H9 (cell line): ENCODE measurements around the gene SRGAP1. TPM values are rescaled to one million over a fixed set of nuclear protein-coding genes. Genes with fewer than 3 reads are reported as not detected.

ENCODE experiments used
- DNase-seq: peaks from one replicate; pipeline ENCODE4 v3.0.0-alpha.2; 2017
- H2AFZ ChIP-seq: one replicate; pipeline ENCODE4 v1.6.1; 2013; ENCODE audit warnings: mild to moderate bottlenecking, low read length, control low read depth, moderate library complexity
- H2AK5ac ChIP-seq: 2 replicates; pipeline ENCODE4 v1.6.1; 2013; ENCODE audit warnings: low read length, control low read depth, mixed read lengths; ENCODE audit not compliant: insufficient read length
- H2BK120ac ChIP-seq: one replicate; pipeline ENCODE4 v1.6.1; 2013; ENCODE audit warnings: low read depth, mild to moderate bottlenecking, low read length, control low read depth, inconsistent platforms; ENCODE audit not compliant: poor library complexity, severe bottlenecking
- H2BK12ac ChIP-seq: 2 replicates; pipeline ENCODE4 v1.6.1; 2013; ENCODE audit warnings: low read length, control low read depth, mixed read lengths, low read depth; ENCODE audit not compliant: insufficient read length
- H2BK15ac ChIP-seq: 2 replicates; pipeline ENCODE4 v1.6.1; 2013; ENCODE audit warnings: low read depth, low read length, control low read depth
- H2BK20ac ChIP-seq: one replicate; pipeline ENCODE4 v1.6.1; 2013; ENCODE audit warnings: low read depth, mild to moderate bottlenecking, low read length, control low read depth, inconsistent platforms; ENCODE audit not compliant: poor library complexity, severe bottlenecking
- H2BK5ac ChIP-seq: 2 replicates; pipeline ENCODE4 v1.6.1; 2013; ENCODE audit warnings: low read length, control low read depth, mixed read lengths; ENCODE audit not compliant: insufficient read length
- H3K14ac ChIP-seq: 2 replicates; pipeline ENCODE4 v1.6.1; 2013; ENCODE audit warnings: low read length, control low read depth; ENCODE audit not compliant: insufficient read depth
- H3K18ac ChIP-seq: 2 replicates; pipeline ENCODE4 v1.6.1; 2013; ENCODE audit warnings: low read depth, mild to moderate bottlenecking, mixed read lengths, low read length, control low read depth; ENCODE audit not compliant: insufficient read length
- H3K23ac ChIP-seq: 2 replicates; pipeline ENCODE4 v1.6.1; 2013; ENCODE audit warnings: low read length, control low read depth, mixed read lengths, low read depth; ENCODE audit not compliant: insufficient read length
- H3K23me2 ChIP-seq: 2 replicates; pipeline ENCODE4 v1.6.1; 2013; ENCODE audit warnings: low read depth, mild to moderate bottlenecking, mixed read lengths, low read length, control low read depth; ENCODE audit not compliant: insufficient read length, poor library complexity, severe bottlenecking
- H3K27ac ChIP-seq: 2 replicates; pipeline ENCODE4 v1.5.1; 2013; ENCODE audit warnings: low read length, control low read depth, mixed read lengths, low read depth; ENCODE audit not compliant: insufficient read length
- H3K27me3 ChIP-seq: 2 replicates; pipeline ENCODE4 v1.6.1; 2013; ENCODE audit warnings: low read length, control low read depth, inconsistent platforms; ENCODE audit not compliant: insufficient read depth
- H3K4ac ChIP-seq: 2 replicates; pipeline ENCODE4 v1.6.1; 2013; ENCODE audit warnings: low read depth, mild to moderate bottlenecking, control low read depth, inconsistent platforms, low read length, moderate library complexity
- H3K4me1 ChIP-seq: 2 replicates; pipeline ENCODE4 v1.6.1; 2013; ENCODE audit warnings: low read length, control low read depth, inconsistent platforms; ENCODE audit not compliant: insufficient read depth
- H3K4me2 ChIP-seq: 2 replicates; pipeline ENCODE4 v1.6.1; 2013; ENCODE audit warnings: low read length, control low read depth, mixed read lengths; ENCODE audit not compliant: insufficient read length, insufficient read depth
- H3K56ac ChIP-seq: 2 replicates; pipeline ENCODE4 v1.6.1; 2013; ENCODE audit warnings: low read depth, mild to moderate bottlenecking, mixed read lengths, low read length, control low read depth; ENCODE audit not compliant: insufficient read length
- H3K79me1 ChIP-seq: 2 replicates; pipeline ENCODE4 v1.6.1; 2013; ENCODE audit warnings: low read depth, mild to moderate bottlenecking, moderate library complexity, low read length, control low read depth, inconsistent platforms; ENCODE audit not compliant: insufficient read depth, poor library complexity, severe bottlenecking
- H3K79me2 ChIP-seq: 2 replicates; pipeline ENCODE4 v1.6.1; 2013; ENCODE audit warnings: low read length, control low read depth, inconsistent platforms; ENCODE audit not compliant: insufficient read depth
- H3K9ac ChIP-seq: 2 replicates; pipeline ENCODE4 v1.6.1; 2013; ENCODE audit warnings: low read length, control low read depth, mixed read lengths; ENCODE audit not compliant: insufficient read length; ENCODE audit errors: extremely low read depth
- H3K9me3 ChIP-seq: one replicate; pipeline ENCODE4 v1.6.1; 2013; ENCODE audit warnings: low read depth, low read length, inconsistent platforms; ENCODE audit not compliant: control insufficient read depth
- H3T11ph ChIP-seq: one replicate; pipeline ENCODE4 v1.6.1; 2013; ENCODE audit warnings: mild to moderate bottlenecking, low read length, control low read depth, inconsistent platforms
- H4K20me1 ChIP-seq: one replicate; pipeline ENCODE4 v1.6.1; 2013; ENCODE audit not compliant: control insufficient read depth, insufficient read length, insufficient read depth
- H4K5ac ChIP-seq: 2 replicates; pipeline ENCODE4 v1.6.1; 2013; ENCODE audit warnings: low read depth, mild to moderate bottlenecking, mixed read lengths, low read length, control low read depth; ENCODE audit not compliant: insufficient read length
- H4K8ac ChIP-seq: replicated peaks from 2 replicates; pipeline ENCODE4 v1.6.1; 2013; ENCODE audit warnings: low read length, control low read depth, mixed read lengths, low read depth; ENCODE audit not compliant: insufficient read length
- H4K91ac ChIP-seq: 2 replicates; pipeline ENCODE4 v1.6.1; 2013; ENCODE audit warnings: low read depth, mild to moderate bottlenecking, moderate library complexity, mixed read lengths, low read length, control low read depth; ENCODE audit not compliant: insufficient read length
- H3K27ac Mint-ChIP-seq, 3 experiments: 2 replicates in 2 of 3; 3 replicates in 1 of 3; pipeline ENCODE4 v1.8.0; 2020 to 2021; ENCODE audit warnings: mixed read lengths in 3 of 3, mild to moderate bottlenecking in 1 of 3, moderate library complexity in 1 of 3
- H3K27me3 Mint-ChIP-seq: 2 replicates; pipeline ENCODE4 v1.8.0; 2021; ENCODE audit warnings: low read depth, mild to moderate bottlenecking, moderate library complexity, mixed read lengths
- H3K36me3 Mint-ChIP-seq, 3 experiments: 2 replicates in 2 of 3; 3 replicates in 1 of 3; pipeline ENCODE4 v1.8.0; 2020 to 2021; ENCODE audit warnings: low read depth in 3 of 3, mixed read lengths in 3 of 3; ENCODE audit not compliant: insufficient read depth in 1 of 3
- H3K4me1 Mint-ChIP-seq, 2 experiments: 2 replicates each; pipeline ENCODE4 v1.8.0; 2020; ENCODE audit warnings: mixed read lengths in 2 of 2
- H3K4me3 Mint-ChIP-seq, 2 experiments: 2 replicates in 1 of 2; 3 replicates in 1 of 2; pipeline ENCODE4 v1.8.0; 2020 to 2021; ENCODE audit warnings: mild to moderate bottlenecking in 2 of 2, mixed read lengths in 2 of 2, moderate library complexity in 1 of 2
- H3K9me3 Mint-ChIP-seq, 2 experiments: 2 replicates in 1 of 2; 3 replicates in 1 of 2; pipeline ENCODE4 v1.8.0; 2020; ENCODE audit warnings: mild to moderate bottlenecking in 2 of 2, mixed read lengths in 2 of 2, moderate library complexity in 1 of 2
- WGBS: extraction: QIAGEN DNeasy Blood & Tissue Kit; methylation state at CpG from one replicate; pipeline ENCODE4 v1.1.7; 2013; ENCODE audit warnings: missing lambda C conversion rate, low lambda C conversion rate, mixed read lengths; ENCODE audit not compliant: insufficient read length; ENCODE audit errors: extremely low coverage; 5-methylcytosine and 5-hydroxymethylcytosine counted together
- total RNA-seq: library from RNA; stranded (reverse); gene quantifications from 2 replicates; pipeline ENCODE4 v1.2.1, GENCODE V29; 2021
- TF ChIP-seq, protein P1 (sequence below): fragments of 200-600 bp; sonication (generic); conservative IDR thresholded peaks from 3 replicates; pipeline ENCODE4 v1.8.0; 2021; ENCODE audit warnings: antibody characterized with exemption, mild to moderate bottlenecking

The SRGAP1 gene
- total RNA-seq, 1 experiment from 2014 or later, result 4.8 TPM

GRCh38 chr12:64006211-64006825 lies 161.8 kb downstream of the SRGAP1 start:
- Histone ChIP-seq H3T11ph (no peak overlapping the region), H2BK5ac (no peak overlapping the region), H2BK20ac (no peak overlapping the region), H4K8ac (no peak overlapping the region), H2AFZ (no peak overlapping the region), H2BK120ac (no peak overlapping the region), H2BK12ac (no peak overlapping the region), H3K79me2 (no peaks in the 10 kb centered on the region), H3K9me3 (no peaks in the 10 kb centered on the region), H3K18ac (no peak overlapping the region), H4K5ac (no peak overlapping the region), H3K56ac (no peak overlapping the region), H2BK15ac (no peak overlapping the region), H3K27me3 (no peaks in the 10 kb centered on the region), H3K4me1 (no peaks in the 10 kb centered on the region), H2AK5ac (no peak overlapping the region), H3K14ac (no peak overlapping the region), H3K23me2 (no peaks in the 10 kb centered on the region), H3K27ac (no peak overlapping the region), H3K4me2 (no peak overlapping the region), H3K79me1 (no peaks in the 10 kb centered on the region), H3K4ac (no peak overlapping the region), H3K23ac (no peak overlapping the region), H3K9ac (no peak overlapping the region), H4K20me1 (no peaks in the 10 kb centered on the region), H4K91ac (no peak overlapping the region)
- H3K27me3 Mint-ChIP-seq, result no peaks in the 10 kb centered on the region
- H3K4me1 Mint-ChIP-seq, result peaks cover 0 to 5% of the 10 kb centered on the region in 2 experiments; a peak in 1 of 4 replicates
- no peak overlapping the region for H3K27ac Mint-ChIP-seq
- DNase-seq, result no peak
- H3K4me3 Mint-ChIP-seq, result no peak overlapping the region
- TF ChIP-seq, protein P1, sequence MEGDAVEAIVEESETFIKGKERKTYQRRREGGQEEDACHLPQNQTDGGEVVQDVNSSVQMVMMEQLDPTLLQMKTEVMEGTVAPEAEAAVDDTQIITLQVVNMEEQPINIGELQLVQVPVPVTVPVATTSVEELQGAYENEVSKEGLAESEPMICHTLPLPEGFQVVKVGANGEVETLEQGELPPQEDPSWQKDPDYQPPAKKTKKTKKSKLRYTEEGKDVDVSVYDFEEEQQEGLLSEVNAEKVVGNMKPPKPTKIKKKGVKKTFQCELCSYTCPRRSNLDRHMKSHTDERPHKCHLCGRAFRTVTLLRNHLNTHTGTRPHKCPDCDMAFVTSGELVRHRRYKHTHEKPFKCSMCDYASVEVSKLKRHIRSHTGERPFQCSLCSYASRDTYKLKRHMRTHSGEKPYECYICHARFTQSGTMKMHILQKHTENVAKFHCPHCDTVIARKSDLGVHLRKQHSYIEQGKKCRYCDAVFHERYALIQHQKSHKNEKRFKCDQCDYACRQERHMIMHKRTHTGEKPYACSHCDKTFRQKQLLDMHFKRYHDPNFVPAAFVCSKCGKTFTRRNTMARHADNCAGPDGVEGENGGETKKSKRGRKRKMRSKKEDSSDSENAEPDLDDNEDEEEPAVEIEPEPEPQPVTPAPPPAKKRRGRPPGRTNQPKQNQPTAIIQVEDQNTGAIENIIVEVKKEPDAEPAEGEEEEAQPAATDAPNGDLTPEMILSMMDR, result no peak
- WGBS, result no CpG with 5 or more reads among the region's 2 CpGs
- peaks cover 3 to 12% of the 10 kb centered on the region in 2 experiments; a peak in 4 of 5 replicates for H3K9me3 Mint-ChIP-seq
- peaks cover 8 to 25% (median 18%) of the 10 kb centered on the region in 3 experiments; a peak in 6 of 7 replicates for H3K36me3 Mint-ChIP-seq
